GM12878 (cell line): ENCODE data around the gene TP73. TPM values are rescaled to one million over a fixed set of nuclear protein-coding genes. Genes with fewer than 3 reads are reported as not detected.

Experiments used
- ATAC-seq: fragments of 200-7000 bp; cut with Tn5 transposase; 3 replicates; pipeline ENCODE4 v1.9.1; 2020; ENCODE audit warnings: mild to moderate bottlenecking, moderate library complexity
- BruUV-seq: library from RNA; stranded (reverse); fragments of 400-500 nt; replicated peaks from 2 replicates; lab custom pipeline; 2021; lab: Mats Ljungman, UMichigan
- CTCF ChIA-PET: fragments of 300-600 bp; sonication (Branson Sonifier 250); formaldehyde crosslinking; extraction: SDS; loops from one replicate; lab custom pipeline; 2021; ENCODE audit warnings: inconsistent platforms; lab: Yijun Ruan, JAX
- POLR2A ChIA-PET: fragments of 350-600 bp; formaldehyde crosslinking; extraction: SDS; loops from one replicate; lab custom pipeline; 2021; ENCODE audit warnings: inconsistent platforms; lab: Charles Lee
- RAD21 ChIA-PET: fragments of 300-600 bp; sonication (Branson Sonifier 250); formaldehyde crosslinking; loops from one replicate; lab custom pipeline; 2023; ENCODE audit warnings: antibody characterized with exemption; ENCODE audit not compliant: unreplicated experiment; lab: Charles Lee
- SMC1A ChIA-PET: fragments of 300-600 bp; sonication (Branson Sonifier 250); formaldehyde crosslinking; loops from one replicate; lab custom pipeline; 2023; ENCODE audit not compliant: unreplicated experiment, uncharacterized antibody; lab: Charles Lee
- DNase-seq: peaks from one replicate; pipeline ENCODE4 v3.0.0-alpha.2; 2011; ENCODE audit warnings: low read depth, low spot score
- FAIRE-seq: peaks from 3 replicates; lab custom pipeline; 2011; peaks lifted over from hg19 to GRCh38; lab: Jason Lieb, UNC
- H2AFZ ChIP-seq: 2 replicates; pipeline ENCODE4 v1.6.0; 2011; ENCODE audit warnings: low read depth, low read length, control low read depth; ENCODE audit not compliant: control insufficient read depth
- H3K27ac ChIP-seq: 2 replicates; pipeline ENCODE4 v1.5.1; 2011; ENCODE audit warnings: control low read depth; ENCODE audit not compliant: control insufficient read depth, insufficient read depth
- H3K27me3 ChIP-seq, 2 experiments: replicated peaks in 1 of 2; 2 replicates each; pipeline versions ENCODE4 v1.6.0 to v1.6.1; 2011; ENCODE audit warnings: low read length in 1 of 2; ENCODE audit not compliant: control insufficient read depth in 2 of 2, insufficient read depth in 2 of 2
- H3K36me3 ChIP-seq, 2 experiments: 2 replicates each; pipeline ENCODE4 v1.5.1; 2011; ENCODE audit warnings: low read length in 1 of 2; ENCODE audit not compliant: control insufficient read depth in 2 of 2, insufficient read depth in 2 of 2
- H3K4me1 ChIP-seq: 2 replicates; pipeline ENCODE4 v1.6.1; 2011; ENCODE audit warnings: mild to moderate bottlenecking, low read length, moderate library complexity, mixed read lengths; ENCODE audit not compliant: control insufficient read depth, insufficient read depth
- H3K4me2 ChIP-seq: 2 replicates; pipeline ENCODE4 v1.6.0; 2011; ENCODE audit warnings: control low read depth; ENCODE audit not compliant: control insufficient read depth, insufficient read depth
- H3K4me3 ChIP-seq: fragments of 200-600 bp; sonication (generic); 2 replicates; pipeline ENCODE4 v1.5.1; 2016
- H3K79me2 ChIP-seq: 2 replicates; pipeline ENCODE4 v1.6.0; 2011; ENCODE audit warnings: low read length; ENCODE audit not compliant: control insufficient read depth, insufficient read depth
- H3K9ac ChIP-seq: 2 replicates; pipeline ENCODE4 v1.8.0; 2011; ENCODE audit warnings: low read length, control low read depth, mixed read lengths; ENCODE audit not compliant: control insufficient read depth, insufficient read depth
- H3K9me3 ChIP-seq: replicated peaks from 3 replicates; pipeline ENCODE4 v1.5.1; 2011; ENCODE audit warnings: mild to moderate bottlenecking, low read length; ENCODE audit not compliant: control insufficient read depth, insufficient read depth
- H4K20me1 ChIP-seq: 2 replicates; pipeline ENCODE4 v1.6.0; 2011; ENCODE audit not compliant: control insufficient read depth, insufficient read depth
- BRCA1 ChIP-seq: IDR thresholded peaks from 2 replicates; pipeline ENCODE4 v1.6.1; 2011; ENCODE audit warnings: low read depth, low read length, improper control_type of control experiment
- E2F4 ChIP-seq: IDR thresholded peaks from 2 replicates; pipeline ENCODE4 v1.6.1; 2012; ENCODE audit warnings: low read depth, low read length, improper control_type of control experiment
- EED ChIP-seq: sonication (generic); IDR thresholded peaks from 2 replicates; pipeline ENCODE4 v1.6.1; 2016; ENCODE audit warnings: antibody characterized with exemption, low read depth
- EP300 ChIP-seq, 2 experiments: fragments of 150-350 bp in 1 of 2; IDR thresholded peaks; 2 replicates each; pipeline ENCODE4 v1.6.1; 2011 to 2012; ENCODE audit warnings: low read depth in 2 of 2, low read length in 2 of 2, borderline replicate concordance in 1 of 2, improper control_type of control experiment in 1 of 2, inconsistent platforms in 1 of 2; ENCODE audit not compliant: control insufficient read depth in 1 of 2
- EZH2 ChIP-seq: IDR thresholded peaks from 2 replicates; pipeline ENCODE4 v1.6.1; 2012; ENCODE audit warnings: low read depth, mild to moderate bottlenecking, control low read depth, inconsistent platforms, low read length, borderline replicate concordance; ENCODE audit not compliant: control insufficient read depth
- JUND ChIP-seq: IDR thresholded peaks from 2 replicates; pipeline ENCODE4 v1.6.1; 2012; ENCODE audit warnings: low read depth, mild to moderate bottlenecking, low read length, improper control_type of control experiment, moderate library complexity
- MXI1 ChIP-seq: fragments of 150-350 bp; IDR thresholded peaks from 2 replicates; pipeline ENCODE4 v1.6.1; 2011; ENCODE audit warnings: low read depth, mild to moderate bottlenecking, inconsistent platforms, low read length, improper control_type of control experiment
- NBN ChIP-seq: fragments of 450-650 bp; IDR thresholded peaks from 2 replicates; pipeline ENCODE4 v1.6.1; 2016
- NR2C1 ChIP-seq: fragments of 450-650 bp; IDR thresholded peaks from 2 replicates; pipeline ENCODE4 v1.6.1; 2017; ENCODE audit warnings: antibody characterized with exemption, mild to moderate bottlenecking, moderate library complexity
- NRF1 ChIP-seq: conservative IDR thresholded peaks from 2 replicates; pipeline ENCODE4 v1.6.1; 2011; ENCODE audit warnings: mild to moderate bottlenecking, low read depth, low read length, improper control_type of control experiment
- PAX5 ChIP-seq: IDR thresholded peaks from 2 replicates; pipeline ENCODE4 v1.6.1; 2011; ENCODE audit warnings: low read depth, low read length, borderline replicate concordance
- RAD21 ChIP-seq: IDR thresholded peaks from 2 replicates; pipeline ENCODE4 v1.6.1; 2011; ENCODE audit warnings: mild to moderate bottlenecking, low read depth, low read length, moderate library complexity; ENCODE audit not compliant: insufficient read depth
- SIX5 ChIP-seq: IDR thresholded peaks from 2 replicates; pipeline ENCODE4 v1.6.1; 2011; ENCODE audit warnings: mild to moderate bottlenecking, low read depth, low read length, moderate library complexity; ENCODE audit not compliant: severe bottlenecking
- SMAD5 ChIP-seq: IDR thresholded peaks from 2 replicates; pipeline ENCODE4 v1.6.1; 2016; ENCODE audit warnings: antibody characterized with exemption, low read depth
- SMC3 ChIP-seq: IDR thresholded peaks from 2 replicates; pipeline ENCODE4 v1.6.1; 2011; ENCODE audit warnings: low read length, improper control_type of control experiment, borderline replicate concordance
- SUPT20H ChIP-seq: IDR thresholded peaks from 2 replicates; pipeline ENCODE4 v1.6.1; 2011; ENCODE audit warnings: low read depth, mild to moderate bottlenecking, low read length, moderate library complexity, borderline replicate concordance; ENCODE audit not compliant: control insufficient read depth
- ZNF207 ChIP-seq: fragments of 450-650 bp; IDR thresholded peaks from 2 replicates; pipeline ENCODE4 v1.6.1; 2014; ENCODE audit warnings: antibody characterized with exemption, mild to moderate bottlenecking, borderline replicate concordance
- WGBS: methylation state at CpG from one replicate; pipeline ENCODE4 v1.1.6; 2016; ENCODE audit warnings: low lambda C conversion rate; ENCODE audit not compliant: insufficient replicate concordance, insufficient coverage; ENCODE audit errors: missing lambda C conversion rate; 5-methylcytosine and 5-hydroxymethylcytosine counted together
- in situ Hi-C: fragments of 300-500 bp; cut with MboI; formaldehyde crosslinking; loops from 9 replicates; pipeline ENCODE4 v1.14.3; 2018; ENCODE audit warnings: mixed read lengths
- intact Hi-C: fragments of 100-400 bp; cut with micrococcal nuclease; formaldehyde crosslinking; loops from one replicate; pipeline ENCODE4 v1.14.2; 2022; ENCODE audit not compliant: unreplicated experiment
- polyA plus RNA-seq, 11 experiments: library from polyadenylated mRNA; depleted of rRNA in 4 of 11; unstranded in 6 of 11; stranded (reverse) in 5 of 11; fragments of >200 nt; fragmentation: Nextera tagmentation in 4 of 11; fragmentation: Illumina TruSeq in 1 of 11; extraction: Ambion mirVana in 4 of 11; extraction: Trizol in 1 of 11; gene quantifications; 1 replicate in 1 of 11; 2 replicates in 10 of 11; pipeline versions ENCODE4 v1.2.1 to v1.2.3, GENCODE V29; 2011 to 2016; ENCODE audit warnings: inconsistent platforms in 2 of 11, missing spikeins in 2 of 11, low read depth in 1 of 11
- total RNA-seq, 4 experiments: library from RNA; depleted of rRNA in 3 of 4; stranded (reverse); fragments of >200 nt in 3 of 4; fragmentation: Illumina TruSeq in 1 of 4; extraction: Trizol in 1 of 4; gene quantifications; 2 replicates each; pipeline versions ENCODE4 v1.2.1 to v1.2.3, GENCODE V29; 2013 to 2021
- TF ChIP-seq, protein P1 (sequence below): fragments of 450-650 bp; formaldehyde crosslinking; IDR thresholded peaks from 2 replicates; pipeline ENCODE4 v1.4.0; 2022; ENCODE audit warnings: mild to moderate bottlenecking, moderate library complexity

Gene TP73
- total and polyA plus RNA-seq, 10 of the 15 experiments (the other 5 are each of a cell fraction or from before 2014, with no cell fraction given), result 0.08 to 54.2 (median 14.9) TPM

DNA sequence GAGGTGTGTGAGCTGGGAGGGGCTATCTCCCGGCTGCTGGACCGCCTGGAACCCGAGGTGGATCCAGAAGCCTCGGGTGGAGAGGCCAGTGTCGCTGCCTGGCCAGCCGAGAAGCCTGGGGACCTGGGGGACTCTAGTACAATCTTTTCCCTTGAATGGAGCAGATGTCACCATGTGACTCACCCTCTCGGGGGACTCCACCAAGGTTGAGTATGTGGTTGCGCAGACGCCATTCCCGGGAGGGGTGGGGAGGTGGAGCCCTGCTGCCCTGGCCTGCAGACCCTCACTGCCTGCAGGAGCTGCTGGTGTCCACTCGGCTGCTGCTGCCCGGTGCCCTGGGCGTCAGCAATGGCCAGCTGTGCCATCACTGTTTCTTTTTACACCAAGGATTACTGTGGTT, 40.3 kb downstream of the TP73 start:
- Histone ChIP-seq H3K4me1 (peaks cover 9% of the 10 kb centered on the region), H2AFZ (no peak overlapping the region), H3K27me3 (no peaks in the 10 kb centered on the region), H3K27ac (no peak overlapping the region), H3K79me2 (no peaks in the 10 kb centered on the region), H3K9me3 (no peaks in the 10 kb centered on the region), H3K36me3 (peaks cover 0 to 18% of the 10 kb centered on the region in 2 experiments; a peak in 3 of 4 replicates), H3K9ac (no peak overlapping the region), H3K4me2 (no peak overlapping the region), H4K20me1 (no peaks in the 10 kb centered on the region), H3K4me3 (no peak overlapping the region)
- ChIA-PET SMC1A (no interaction called here), POLR2A (no interaction called here), RAD21 (no interaction called here), CTCF (no interaction called here)
- intact Hi-C loops, result no loop called here
- in situ Hi-C loops, result no loop called here
- TF ChIP-seq ZNF207 (no peak), E2F4 (no peak), PAX5 (no peak), EZH2 (no peak), SUPT20H (no peak), BRCA1 (no peak), SMAD5 (no peak), MXI1 (no peak), RAD21 (no peak), SMC3 (no peak), JUND (no peak), EED (no peak), NR2C1 (no peak), NBN (no peak), EP300 (IDR thresholded peaks at IDR 0.05; ENCODE audit: borderline replicate concordance in 1 of 2, control insufficient read depth in 1 of 2, low read depth in 2 of 2, low read length in 2 of 2) (no peak), NRF1 (no peak), SIX5 (no peak)
- TF ChIP-seq, protein P1, sequence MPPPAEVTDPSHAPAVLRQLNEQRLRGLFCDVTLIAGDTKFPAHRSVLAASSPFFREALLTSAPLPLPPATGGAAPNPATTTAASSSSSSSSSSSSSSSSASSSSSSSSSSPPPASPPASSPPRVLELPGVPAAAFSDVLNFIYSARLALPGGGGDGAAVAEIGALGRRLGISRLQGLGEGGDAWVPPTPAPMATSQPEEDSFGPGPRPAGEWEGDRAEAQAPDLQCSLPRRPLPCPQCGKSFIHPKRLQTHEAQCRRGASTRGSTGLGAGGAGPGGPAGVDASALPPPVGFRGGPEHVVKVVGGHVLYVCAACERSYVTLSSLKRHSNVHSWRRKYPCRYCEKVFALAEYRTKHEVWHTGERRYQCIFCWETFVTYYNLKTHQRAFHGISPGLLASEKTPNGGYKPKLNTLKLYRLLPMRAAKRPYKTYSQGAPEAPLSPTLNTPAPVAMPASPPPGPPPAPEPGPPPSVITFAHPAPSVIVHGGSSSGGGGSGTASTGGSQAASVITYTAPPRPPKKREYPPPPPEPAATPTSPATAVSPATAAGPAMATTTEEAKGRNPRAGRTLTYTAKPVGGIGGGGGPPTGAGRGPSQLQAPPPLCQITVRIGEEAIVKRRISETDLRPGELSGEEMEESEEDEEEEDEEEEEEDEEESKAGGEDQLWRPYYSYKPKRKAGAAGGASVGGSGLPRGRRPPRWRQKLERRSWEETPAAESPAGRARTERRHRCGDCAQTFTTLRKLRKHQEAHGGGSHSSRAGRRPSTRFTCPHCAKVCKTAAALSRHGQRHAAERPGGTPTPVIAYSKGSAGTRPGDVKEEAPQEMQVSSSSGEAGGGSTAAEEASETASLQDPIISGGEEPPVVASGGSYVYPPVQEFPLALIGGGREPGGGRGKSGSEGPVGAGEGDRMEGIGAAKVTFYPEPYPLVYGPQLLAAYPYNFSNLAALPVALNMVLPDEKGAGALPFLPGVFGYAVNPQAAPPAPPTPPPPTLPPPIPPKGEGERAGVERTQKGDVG, result no peak
- DNase-seq, result no peak
- ATAC-seq, result no peak
- no peak for FAIRE-seq
- WGBS, result 33% methylated on average over 13 of the region's 13 CpGs
- BruUV-seq, result no TSS peak
